ENCODE results near the gene IQCF2.
A peak's percentile ranks its signal among the peaks of the same experiment; 100 is the strongest.
"Not testable (repeated sequence)": the region's sequence is repeated elsewhere in the genome, so short reads cannot be mapped to it uniquely, and the experiment has no call there.

IQCF2 gene

GRCh38 chr3:51860703-51861665 is at the start of gene IQCF2:
Gene IQCF2 (plus strand): TSS chr3:51861615. CDS start chr3:51861667, 52 bp downstream.
- no peak for DNase-seq

- DNase-seq, result no peak
Measured at GRCh38 chr3:51813539-51813938, 47.9 kb upstream of the IQCF2 start.

- DNase-seq, result no peak
Measured at GRCh38 chr3:51814034-51814433, 47.4 kb upstream of the IQCF2 start.

GRCh38 chr3:51815614-51816013 is 45.8 kb upstream of the IQCF2 start:
- DNase-seq, result no peak

- no peak for DNase-seq
Measured at GRCh38 chr3:51816723-51817122, 44.7 kb upstream of the IQCF2 start.

- DNase-seq, result no peak
Measured at GRCh38 chr3:51817375-51817774, 44.0 kb upstream of the IQCF2 start.

- no peak for DNase-seq
Measured at GRCh38 chr3:51819151-51819550, 42.3 kb upstream of the IQCF2 start.

GRCh38 chr3:51819709-51820406 is 41.6 kb upstream of the IQCF2 start:
- peak in 1 of 2 experiments; percentile 15 for DNase-seq

- no peak for DNase-seq
Measured at GRCh38 chr3:51828297-51828696, 33.1 kb upstream of the IQCF2 start.

GRCh38 chr3:51830345-51830744 is 31.1 kb upstream of the IQCF2 start:
- no peak for DNase-seq

GRCh38 chr3:51830836-51831385 is 30.5 kb upstream of the IQCF2 start:
- DNase-seq, result no peak

- DNase-seq, result no peak
Measured at GRCh38 chr3:51836606-51837005, 24.8 kb upstream of the IQCF2 start.

GRCh38 chr3:51845129-51845528 is 16.3 kb upstream of the IQCF2 start:
- no peak for DNase-seq

- DNase-seq, result not testable (repeated sequence)
Measured at GRCh38 chr3:51855411-51855810, 6.0 kb upstream of the IQCF2 start.

- no peak for DNase-seq
Measured at GRCh38 chr3:51862886-51863285, 1.5 kb downstream of the IQCF2 start.

GRCh38 chr3:51868896-51869295 is 7.5 kb downstream of the IQCF2 start:
- DNase-seq, result not testable (repeated sequence)

GRCh38 chr3:51869304-51869703 is 7.9 kb downstream of the IQCF2 start:
- DNase-seq, result no peak

GRCh38 chr3:51873253-51873766 is 11.9 kb downstream of the IQCF2 start:
- no peak for DNase-seq

- no peak for DNase-seq
Measured at GRCh38 chr3:51873876-51874275, 12.5 kb downstream of the IQCF2 start.

GRCh38 chr3:51874411-51874810 is 13.0 kb downstream of the IQCF2 start:
- DNase-seq, result no peak

GRCh38 chr3:51874889-51875288 is 13.5 kb downstream of the IQCF2 start:
- no peak for DNase-seq

GRCh38 chr3:51875501-51875900 is 14.1 kb downstream of the IQCF2 start, which contains the start of gene IQCF5:
Gene IQCF5 (minus strand): TSS chr3:51875601. CDS start chr3:51875531, 70 bp downstream.
- DNase-seq, result no peak

GRCh38 chr3:51876186-51876585 is 14.8 kb downstream of the IQCF2 start:
- no peak for DNase-seq

All from NCI-H1930 (cell line).